ENCODE measurements around the gene AK1. TPM values are rescaled to one million over a fixed set of nuclear protein-coding genes. Genes with fewer than 3 reads are reported as not detected.

The AK1 gene
- polyA plus RNA-seq, 4 donors, result 11.6 to 60.6 (median 51.7) TPM

- Histone ChIP-seq H3K4me1 (ENCODE audit: control insufficient read depth in 3 of 3, insufficient read depth in 2 of 3, low read depth in 1 of 3, low read length in 2 of 3) (peaks cover 0 to 18% (median 5%) of the 10 kb centered on the region in 3 donors), H3K27me3 (ENCODE audit: control insufficient read depth in 3 of 3, insufficient read depth in 3 of 3, low read length in 3 of 3) (no peaks in the 10 kb centered on the region), H3K9me3 (ENCODE audit: control insufficient read depth in 2 of 2, insufficient read depth in 1 of 2, low read depth in 1 of 2, low read length in 1 of 2) (no peaks in the 10 kb centered on the region), H3K36me3 (ENCODE audit: control insufficient read depth in 3 of 3, insufficient read depth in 2 of 3, low read depth in 1 of 3, low read length in 3 of 3) (peaks cover 0 to 7% (median 0%) of the 10 kb centered on the region in 3 donors), H3K4me3 (ENCODE audit: low read depth in 1 of 3, low read length in 3 of 3) (no peak overlapping the region), H3K27ac (ENCODE audit: low read depth in 1 of 3, low read length in 2 of 3) (peak overlapping the region in 1 of 3 donors; percentile 94)
- DNase-seq (no peak), FAIRE-seq (no peak)
- 81 to 86% (median 82%) methylated on average over 13 of the region's 13 CpGs for WGBS, 3 donors
Measured at GRCh38 chr9:127863191-127863621, 14.3 kb downstream of the AK1 start.

DNA sequence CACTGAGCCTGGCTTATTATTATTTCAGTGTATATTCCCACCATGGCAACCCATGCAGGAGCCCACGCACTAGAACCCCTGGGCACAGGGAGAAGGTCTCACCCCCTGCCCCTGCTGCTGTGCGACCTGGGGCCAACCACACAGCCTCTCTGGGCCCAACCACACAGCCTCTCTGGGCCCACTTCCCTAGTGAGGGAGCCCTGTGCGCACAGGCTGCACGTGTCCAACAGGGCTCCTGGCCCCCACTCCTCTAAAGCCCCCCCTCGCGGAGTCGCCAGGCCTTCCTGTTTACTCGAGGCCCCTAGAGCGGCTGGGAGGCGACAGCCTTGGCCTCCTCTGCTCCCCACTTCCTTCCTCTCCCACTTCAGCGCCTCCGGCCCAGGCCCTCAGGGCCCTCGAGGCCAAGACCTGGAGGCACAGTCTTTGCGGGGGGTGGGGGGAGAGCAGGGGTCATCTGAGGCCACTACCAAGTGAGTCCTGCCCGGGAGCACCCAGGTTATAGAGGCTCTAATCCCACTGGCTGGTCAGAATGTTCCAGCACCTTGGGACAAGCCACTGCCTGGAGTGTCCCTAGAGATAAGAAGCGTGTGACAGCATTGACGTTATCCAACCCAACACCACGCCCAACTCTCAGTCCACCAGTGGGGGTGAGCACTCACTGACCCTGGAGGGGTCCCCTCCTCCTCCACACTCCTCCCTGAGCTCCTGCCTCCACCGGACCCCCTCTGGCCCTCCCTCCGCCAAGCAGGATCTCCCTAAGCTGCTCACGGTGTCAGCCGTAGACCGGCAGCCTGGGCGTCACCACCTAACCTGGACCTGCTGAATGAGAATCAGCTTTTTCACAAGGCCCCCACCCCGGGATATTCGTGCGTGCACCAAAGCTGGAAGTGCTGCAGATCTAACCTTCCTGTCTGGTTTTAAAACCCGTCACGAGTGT, 15.1 kb downstream of the AK1 start:
- H3K36me3 ChIP-seq (ENCODE audit: control insufficient read depth in 3 of 3, insufficient read depth in 2 of 3, low read depth in 1 of 3, low read length in 3 of 3), result peaks cover 0 to 2% (median 0%) of the 10 kb centered on the region in 3 donors
- no peak for FAIRE-seq
- no peaks in the 10 kb centered on the region for H3K9me3 ChIP-seq (ENCODE audit: control insufficient read depth in 2 of 2, insufficient read depth in 1 of 2, low read depth in 1 of 2, low read length in 1 of 2)
- H3K4me3 ChIP-seq (ENCODE audit: low read depth in 1 of 3, low read length in 3 of 3), result no peak overlapping the region
- DNase-seq, result peak; percentile 42 to 53
- H3K4me1 ChIP-seq (ENCODE audit: control insufficient read depth in 3 of 3, insufficient read depth in 2 of 3, low read depth in 1 of 3, low read length in 2 of 3), result peaks cover 0 to 18% (median 5%) of the 10 kb centered on the region in 3 donors
- H3K27ac ChIP-seq (ENCODE audit: low read depth in 1 of 3, low read length in 2 of 3), result peak overlapping the region; percentile 42 to 94 (median 75)
- no peaks in the 10 kb centered on the region for H3K27me3 ChIP-seq (ENCODE audit: control insufficient read depth in 3 of 3, insufficient read depth in 3 of 3, low read length in 3 of 3)
- 38 to 65% (median 45%) methylated on average over 26 to 29 of the region's 29 CpGs for WGBS, 3 donors

GRCh38 chr9:127860779-127861178, 16.7 kb downstream of the AK1 start:
- DNase-seq (no peak), FAIRE-seq (no peak)
- Histone ChIP-seq H3K4me3 (ENCODE audit: low read depth in 1 of 3, low read length in 3 of 3) (no peak overlapping the region), H3K9me3 (ENCODE audit: control insufficient read depth in 2 of 2, insufficient read depth in 1 of 2, low read depth in 1 of 2, low read length in 1 of 2) (no peaks in the 10 kb centered on the region), H3K27me3 (ENCODE audit: control insufficient read depth in 3 of 3, insufficient read depth in 3 of 3, low read length in 3 of 3) (no peaks in the 10 kb centered on the region), H3K4me1 (ENCODE audit: control insufficient read depth in 3 of 3, insufficient read depth in 2 of 3, low read depth in 1 of 3, low read length in 2 of 3) (peaks cover 0 to 18% (median 5%) of the 10 kb centered on the region in 3 donors), H3K27ac (ENCODE audit: low read depth in 1 of 3, low read length in 2 of 3) (no peak overlapping the region), H3K36me3 (ENCODE audit: control insufficient read depth in 3 of 3, insufficient read depth in 2 of 3, low read depth in 1 of 3, low read length in 3 of 3) (no peaks in the 10 kb centered on the region)
- 91 to 95% (median 93%) methylated on average over 11 of the region's 11 CpGs for WGBS, 3 donors

DNA sequence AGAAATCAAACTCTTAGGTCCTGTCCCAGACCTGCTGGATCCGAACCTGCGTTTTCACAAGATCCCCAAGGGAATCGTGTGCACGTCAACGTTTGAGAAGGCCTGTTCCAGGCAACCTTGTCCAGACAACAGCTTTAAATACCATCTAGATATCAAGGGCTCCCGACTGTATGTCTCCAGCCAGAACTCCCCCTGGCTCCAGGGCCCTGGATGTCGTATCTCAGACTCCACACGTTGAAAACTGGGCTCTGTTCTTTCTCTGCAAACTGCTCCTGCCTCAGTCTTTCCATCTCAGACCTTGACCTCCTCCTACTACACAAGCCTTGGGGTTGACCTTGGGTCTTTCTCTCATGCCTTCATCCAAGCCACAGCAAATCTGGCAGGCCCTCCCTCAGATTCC, 17.2 kb downstream of the AK1 start:
- FAIRE-seq, result no peak
- H3K9me3 ChIP-seq (ENCODE audit: control insufficient read depth in 2 of 2, insufficient read depth in 1 of 2, low read depth in 1 of 2, low read length in 1 of 2), result no peaks in the 10 kb centered on the region
- H3K27ac ChIP-seq (ENCODE audit: low read depth in 1 of 3, low read length in 2 of 3), result no peak overlapping the region
- DNase-seq, result no peak
- 75 to 90% (median 84%) methylated on average over 8 of the region's 8 CpGs for WGBS, 3 donors
- no peaks in the 10 kb centered on the region for H3K36me3 ChIP-seq (ENCODE audit: control insufficient read depth in 3 of 3, insufficient read depth in 2 of 3, low read depth in 1 of 3, low read length in 3 of 3)
- H3K4me3 ChIP-seq (ENCODE audit: low read depth in 1 of 3, low read length in 3 of 3), result no peak overlapping the region
- no peaks in the 10 kb centered on the region for H3K27me3 ChIP-seq (ENCODE audit: control insufficient read depth in 3 of 3, insufficient read depth in 3 of 3, low read length in 3 of 3)
- H3K4me1 ChIP-seq (ENCODE audit: control insufficient read depth in 3 of 3, insufficient read depth in 2 of 3, low read depth in 1 of 3, low read length in 2 of 3), result peaks cover 0 to 18% (median 5%) of the 10 kb centered on the region in 3 donors

DNA sequence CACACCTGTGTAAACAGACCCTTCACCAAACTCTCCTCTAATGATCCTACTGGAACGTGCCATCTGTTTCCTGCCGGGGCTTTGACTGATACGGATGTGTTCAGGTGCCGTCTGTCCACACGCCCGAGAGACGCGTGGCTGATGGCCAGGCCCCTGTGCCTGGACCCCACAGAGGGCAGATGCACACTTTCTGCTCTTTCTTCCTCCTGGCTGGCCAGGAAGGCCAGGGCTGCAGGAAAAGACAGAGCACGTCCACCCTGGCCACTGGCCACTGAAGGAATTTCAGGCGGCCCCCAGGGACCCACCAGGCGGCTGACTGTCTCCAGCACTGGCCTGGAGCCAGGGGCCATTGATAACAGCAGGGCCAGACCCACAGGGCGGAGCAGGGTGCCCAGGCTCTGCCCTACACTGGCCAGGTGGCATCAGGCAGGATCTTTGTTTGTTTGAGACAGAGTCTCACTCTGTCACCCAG, 19.4 kb downstream of the AK1 start:
- Histone ChIP-seq H3K27ac (ENCODE audit: low read depth in 1 of 3, low read length in 2 of 3) (peak overlapping the region in 1 of 3 donors; percentile 59), H3K36me3 (ENCODE audit: control insufficient read depth in 3 of 3, insufficient read depth in 2 of 3, low read depth in 1 of 3, low read length in 3 of 3) (no peaks in the 10 kb centered on the region), H3K4me1 (ENCODE audit: control insufficient read depth in 3 of 3, insufficient read depth in 2 of 3, low read depth in 1 of 3, low read length in 2 of 3) (peaks cover 0 to 20% (median 5%) of the 10 kb centered on the region in 3 donors), H3K27me3 (ENCODE audit: control insufficient read depth in 3 of 3, insufficient read depth in 3 of 3, low read length in 3 of 3) (peaks cover 0 to 2% (median 0%) of the 10 kb centered on the region in 3 donors), H3K4me3 (ENCODE audit: low read depth in 1 of 3, low read length in 3 of 3) (no peak overlapping the region), H3K9me3 (ENCODE audit: control insufficient read depth in 2 of 2, insufficient read depth in 1 of 2, low read depth in 1 of 2, low read length in 1 of 2) (no peaks in the 10 kb centered on the region)
- DNase-seq (peak; percentile 21 to 28), FAIRE-seq (no peak)
- WGBS, 3 donors, result 10 to 35% (median 17%) methylated on average over 12 of the region's 12 CpGs

DNA sequence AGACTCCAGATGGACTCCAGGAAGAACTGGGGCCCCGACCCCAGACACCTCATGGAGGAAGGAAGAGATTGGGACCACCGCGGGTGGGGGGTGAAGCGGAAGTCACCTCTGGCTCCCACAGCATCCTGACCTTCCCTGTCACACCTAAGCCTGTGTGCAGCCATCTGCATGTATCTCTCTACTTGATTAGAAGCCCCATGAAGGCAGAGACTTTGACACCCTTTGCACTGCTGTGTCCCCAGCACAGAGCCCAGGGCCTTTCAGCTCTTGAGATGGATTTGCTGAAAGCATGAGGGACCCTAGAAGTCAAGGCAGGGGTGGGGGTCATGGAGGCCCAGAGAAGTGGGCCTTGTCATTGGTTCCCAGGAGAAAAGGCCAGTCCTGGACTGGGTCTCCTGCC, 20.2 kb downstream of the AK1 start:
- H3K36me3 ChIP-seq (ENCODE audit: control insufficient read depth in 3 of 3, insufficient read depth in 2 of 3, low read depth in 1 of 3, low read length in 3 of 3), result no peaks in the 10 kb centered on the region
- 48 to 67% (median 54%) methylated on average over 4 of the region's 4 CpGs for WGBS, 3 donors
- peak overlapping the region in 1 of 3 donors; percentile 63 for H3K27ac ChIP-seq (ENCODE audit: low read depth in 1 of 3, low read length in 2 of 3)
- H3K27me3 ChIP-seq (ENCODE audit: control insufficient read depth in 3 of 3, insufficient read depth in 3 of 3, low read length in 3 of 3), result peaks cover 0 to 2% (median 0%) of the 10 kb centered on the region in 3 donors
- no peaks in the 10 kb centered on the region for H3K9me3 ChIP-seq (ENCODE audit: control insufficient read depth in 2 of 2, insufficient read depth in 1 of 2, low read depth in 1 of 2, low read length in 1 of 2)
- no peak for DNase-seq
- H3K4me1 ChIP-seq (ENCODE audit: control insufficient read depth in 3 of 3, insufficient read depth in 2 of 3, low read depth in 1 of 3, low read length in 2 of 3), result peaks cover 0 to 17% (median 5%) of the 10 kb centered on the region in 3 donors
- FAIRE-seq, result no peak
- no peak overlapping the region for H3K4me3 ChIP-seq (ENCODE audit: low read depth in 1 of 3, low read length in 3 of 3)

DNA sequence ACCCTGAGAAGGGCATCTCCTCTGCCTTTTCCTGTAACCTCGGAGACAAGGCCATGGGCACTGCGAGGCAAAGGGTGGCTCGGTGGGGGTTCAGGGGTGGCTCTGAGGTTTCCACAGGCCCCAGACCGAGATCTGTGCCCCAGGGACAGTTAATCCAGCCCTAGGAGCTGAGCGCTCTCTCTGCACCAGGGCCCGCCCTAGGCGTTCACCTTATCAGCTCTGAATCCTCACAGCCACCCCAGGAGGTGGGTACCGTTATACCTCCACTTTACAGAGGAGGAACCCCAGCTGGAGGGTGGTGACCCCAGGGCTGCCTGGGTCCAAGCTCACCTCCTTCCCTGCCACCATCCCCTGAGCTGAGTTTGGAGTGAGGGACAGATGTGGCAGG, 20.8 kb downstream of the AK1 start:
- no peak overlapping the region for H3K4me3 ChIP-seq (ENCODE audit: low read depth in 1 of 3, low read length in 3 of 3)
- H3K9me3 ChIP-seq (ENCODE audit: control insufficient read depth in 2 of 2, insufficient read depth in 1 of 2, low read depth in 1 of 2, low read length in 1 of 2), result no peaks in the 10 kb centered on the region
- 74 to 81% (median 77%) methylated on average over 7 to 8 of the region's 8 CpGs for WGBS, 3 donors
- H3K27me3 ChIP-seq (ENCODE audit: control insufficient read depth in 3 of 3, insufficient read depth in 3 of 3, low read length in 3 of 3), result peaks cover 0 to 2% (median 0%) of the 10 kb centered on the region in 3 donors
- no peaks in the 10 kb centered on the region for H3K36me3 ChIP-seq (ENCODE audit: control insufficient read depth in 3 of 3, insufficient read depth in 2 of 3, low read depth in 1 of 3, low read length in 3 of 3)
- DNase-seq, result no peak
- H3K27ac ChIP-seq (ENCODE audit: low read depth in 1 of 3, low read length in 2 of 3), result peak overlapping the region in 1 of 3 donors; percentile 65
- no peak for FAIRE-seq
- H3K4me1 ChIP-seq (ENCODE audit: control insufficient read depth in 3 of 3, insufficient read depth in 2 of 3, low read depth in 1 of 3, low read length in 2 of 3), result peaks cover 0 to 12% (median under 1%) of the 10 kb centered on the region in 3 donors

GRCh38 chr9:127856094-127856728, 21.3 kb downstream of the AK1 start:
- peaks cover 0 to 9% (median 0%) of the 10 kb centered on the region in 3 donors for H3K4me1 ChIP-seq (ENCODE audit: control insufficient read depth in 3 of 3, insufficient read depth in 2 of 3, low read depth in 1 of 3, low read length in 2 of 3)
- peak overlapping the region in 1 of 3 donors; percentile 65 for H3K27ac ChIP-seq (ENCODE audit: low read depth in 1 of 3, low read length in 2 of 3)
- 57 to 72% (median 67%) methylated on average over 11 of the region's 11 CpGs for WGBS, 3 donors
- H3K9me3 ChIP-seq (ENCODE audit: control insufficient read depth in 2 of 2, insufficient read depth in 1 of 2, low read depth in 1 of 2, low read length in 1 of 2), result no peaks in the 10 kb centered on the region
- H3K4me3 ChIP-seq (ENCODE audit: low read depth in 1 of 3, low read length in 3 of 3), result no peak overlapping the region
- peaks cover 0 to 2% (median 0%) of the 10 kb centered on the region in 3 donors for H3K27me3 ChIP-seq (ENCODE audit: control insufficient read depth in 3 of 3, insufficient read depth in 3 of 3, low read length in 3 of 3)
- FAIRE-seq (no peak), DNase-seq (no peak)
- H3K36me3 ChIP-seq (ENCODE audit: control insufficient read depth in 3 of 3, insufficient read depth in 2 of 3, low read depth in 1 of 3, low read length in 3 of 3), result no peaks in the 10 kb centered on the region
